ENCODE data around the gene XYLT1. TPM values are rescaled to one million over a fixed set of nuclear protein-coding genes. Genes with fewer than 3 reads are reported as not detected.

Gene XYLT1
- total and polyA plus RNA-seq, 9 of the 15 experiments (the other 6 are each of a cell fraction or from before 2014, with no cell fraction given) = 0.03 to 0.09 (median 0.08) TPM; not detected in 6

DNA sequence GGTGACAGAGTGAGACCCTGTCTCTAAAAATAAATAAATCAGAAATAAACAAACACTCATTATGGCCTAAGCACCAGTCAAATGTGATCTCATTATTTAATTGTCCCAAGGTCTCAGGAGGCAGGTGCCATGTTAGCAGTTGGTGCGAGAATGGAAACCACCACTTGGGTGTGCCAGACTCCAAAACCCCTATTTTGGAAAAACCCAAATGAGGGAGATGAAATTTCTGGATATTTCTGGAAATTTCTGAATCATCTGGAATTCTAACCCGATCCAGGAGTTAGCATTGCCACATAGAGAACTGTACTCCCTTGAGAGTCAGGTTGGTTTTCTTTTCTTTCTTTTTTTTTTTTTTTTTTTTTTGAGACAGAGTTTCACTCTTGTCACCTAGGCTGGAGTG lies 264.0 kb downstream of the XYLT1 start:
- Histone ChIP-seq H3K79me2 (ENCODE audit: control insufficient read depth, insufficient read depth, low read length) (no peaks in the 10 kb centered on the region), H3K27me3 (ENCODE audit: control insufficient read depth in 2 of 2, insufficient read depth in 2 of 2, low read length in 2 of 2) (peaks cover 0 to 15% of the 10 kb centered on the region in 2 experiments; a peak in 3 of 5 replicates), H3K9me1 (ENCODE audit: control insufficient read depth, insufficient read depth, low read length) (no peaks in the 10 kb centered on the region), H4K20me1 (replicated peaks; ENCODE audit: control insufficient read depth, insufficient read depth, low read length) (no peaks in the 10 kb centered on the region), H3K4me3 (no peak overlapping the region), H3K9ac (ENCODE audit: insufficient read depth in 1 of 2, low read depth in 2 of 2, low read length in 2 of 2) (no peak overlapping the region), H3K36me3 (ENCODE audit: control insufficient read depth, insufficient read depth, low read length) (no peaks in the 10 kb centered on the region), H3K4me2 (ENCODE audit: insufficient read depth, low read length) (no peak overlapping the region), H2AFZ (ENCODE audit: low read depth, low read length) (no peak overlapping the region), H3K4me1 (replicated peaks in 1 of 2; ENCODE audit: control insufficient read depth in 2 of 2, insufficient read depth in 2 of 2, low read length in 2 of 2) (no peaks in the 10 kb centered on the region), H3K9me3 (replicated peaks; ENCODE audit: control insufficient read depth, insufficient read depth, low read depth, low read length) (no peaks in the 10 kb centered on the region), H3K27ac (ENCODE audit: extremely low read depth, low read depth, low read length) (no peak overlapping the region)
- no peak for FAIRE-seq
- 0% methylated on average over 2 of the region's 2 CpGs for WGBS (ENCODE audit: insufficient coverage, low coverage, missing lambda C conversion rate)
- intact Hi-C loops (cut with micrococcal nuclease) = no loop called here
- TF ChIP-seq, protein P1, sequence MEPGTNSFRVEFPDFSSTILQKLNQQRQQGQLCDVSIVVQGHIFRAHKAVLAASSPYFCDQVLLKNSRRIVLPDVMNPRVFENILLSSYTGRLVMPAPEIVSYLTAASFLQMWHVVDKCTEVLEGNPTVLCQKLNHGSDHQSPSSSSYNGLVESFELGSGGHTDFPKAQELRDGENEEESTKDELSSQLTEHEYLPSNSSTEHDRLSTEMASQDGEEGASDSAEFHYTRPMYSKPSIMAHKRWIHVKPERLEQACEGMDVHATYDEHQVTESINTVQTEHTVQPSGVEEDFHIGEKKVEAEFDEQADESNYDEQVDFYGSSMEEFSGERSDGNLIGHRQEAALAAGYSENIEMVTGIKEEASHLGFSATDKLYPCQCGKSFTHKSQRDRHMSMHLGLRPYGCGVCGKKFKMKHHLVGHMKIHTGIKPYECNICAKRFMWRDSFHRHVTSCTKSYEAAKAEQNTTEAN (CRISPR knock-in tag; IDR thresholded peaks at IDR 0.05) = no peak
- TF ChIP-seq, protein P2, sequence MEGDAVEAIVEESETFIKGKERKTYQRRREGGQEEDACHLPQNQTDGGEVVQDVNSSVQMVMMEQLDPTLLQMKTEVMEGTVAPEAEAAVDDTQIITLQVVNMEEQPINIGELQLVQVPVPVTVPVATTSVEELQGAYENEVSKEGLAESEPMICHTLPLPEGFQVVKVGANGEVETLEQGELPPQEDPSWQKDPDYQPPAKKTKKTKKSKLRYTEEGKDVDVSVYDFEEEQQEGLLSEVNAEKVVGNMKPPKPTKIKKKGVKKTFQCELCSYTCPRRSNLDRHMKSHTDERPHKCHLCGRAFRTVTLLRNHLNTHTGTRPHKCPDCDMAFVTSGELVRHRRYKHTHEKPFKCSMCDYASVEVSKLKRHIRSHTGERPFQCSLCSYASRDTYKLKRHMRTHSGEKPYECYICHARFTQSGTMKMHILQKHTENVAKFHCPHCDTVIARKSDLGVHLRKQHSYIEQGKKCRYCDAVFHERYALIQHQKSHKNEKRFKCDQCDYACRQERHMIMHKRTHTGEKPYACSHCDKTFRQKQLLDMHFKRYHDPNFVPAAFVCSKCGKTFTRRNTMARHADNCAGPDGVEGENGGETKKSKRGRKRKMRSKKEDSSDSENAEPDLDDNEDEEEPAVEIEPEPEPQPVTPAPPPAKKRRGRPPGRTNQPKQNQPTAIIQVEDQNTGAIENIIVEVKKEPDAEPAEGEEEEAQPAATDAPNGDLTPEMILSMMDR (IDR thresholded peaks at IDR 0.05 in 2 of 3, conservative IDR thresholded peaks at IDR 0.05 in 1 of 3; ENCODE audit: insufficient read depth in 2 of 3, low read depth in 1 of 3, low read length in 3 of 3) = 0 out of 6 replicates have a peak, but pooled peaks of 1 of the 3 experiments have one; percentile 5
- no peak for TF ChIP-seq NR2F6 (CRISPR knock-in tag; IDR thresholded peaks at IDR 0.05)
- no TSS peak for BruUV-seq (replicated peaks)
- no peak for DNase-seq (ENCODE audit: extremely low read depth in 1 of 4, low spot score in 3 of 4)
- CTCF ChIA-PET (ENCODE audit: low intra/inter-chr PET ratio) = no interaction called here
- POLR2A ChIA-PET = no interaction called here
- in situ Hi-C loops (cut with MboI) = no loop called here
- ATAC-seq = no peak

Data from K562 (cell line).